Activated CD8-positive, alpha-beta memory T cell treated with anti-CD3 and anti-CD28 coated beads, Interleukin-2, amount 50 U/mL, for 4 hours (primary cell): ENCODE data around the gene ESR2.
"Not testable (repeated sequence)": the region's sequence is repeated elsewhere in the genome, so short reads cannot be mapped to it uniquely, and the experiment has no call there.

ENCODE experiments used
- DNase-seq: peaks from one replicate; pipeline ENCODE4 v3.0.0-alpha.2; 2020

Gene ESR2

GRCh38 chr14:64220056-64220455 is 74.1 kb downstream of the ESR2 start:
- no peak for DNase-seq

GRCh38 chr14:64218344-64219240 is 75.6 kb downstream of the ESR2 start:
- DNase-seq: no peak

GRCh38 chr14:64217834-64218233 is 76.3 kb downstream of the ESR2 start:
- DNase-seq: no peak

GRCh38 chr14:64217308-64217707 is 76.9 kb downstream of the ESR2 start:
- DNase-seq: no peak

- no peak for DNase-seq
Measured at GRCh38 chr14:64215978-64216377, 78.2 kb downstream of the ESR2 start.

GRCh38 chr14:64215274-64215673 is 78.9 kb downstream of the ESR2 start:
- no peak for DNase-seq

- no peak for DNase-seq
Measured at GRCh38 chr14:64213853-64214570, 80.2 kb downstream of the ESR2 start.

- no peak for DNase-seq
Measured at GRCh38 chr14:64213086-64213485, 81.1 kb downstream of the ESR2 start.

GRCh38 chr14:64212666-64213065 is 81.5 kb downstream of the ESR2 start:
- DNase-seq: no peak

GRCh38 chr14:64210912-64211311 is 83.3 kb downstream of the ESR2 start:
- DNase-seq: not testable (repeated sequence)

- DNase-seq: no peak
Measured at GRCh38 chr14:64210216-64210615, 84.0 kb downstream of the ESR2 start.

GRCh38 chr14:64209444-64210131 is 84.6 kb downstream of the ESR2 start:
- DNase-seq: no peak

- no peak for DNase-seq
Measured at GRCh38 chr14:64208981-64209380, 85.2 kb downstream of the ESR2 start.

- no peak for DNase-seq
Measured at GRCh38 chr14:64208261-64208660, 85.9 kb downstream of the ESR2 start.

- no peak for DNase-seq
Measured at GRCh38 chr14:64203366-64204006, 90.7 kb downstream of the ESR2 start.

GRCh38 chr14:64202716-64203115 is 91.5 kb downstream of the ESR2 start:
- no peak for DNase-seq

GRCh38 chr14:64201921-64202545 is 92.1 kb downstream of the ESR2 start:
- no peak for DNase-seq

GRCh38 chr14:64201296-64201695 is 92.9 kb downstream of the ESR2 start:
- no peak for DNase-seq

GRCh38 chr14:64200170-64200569 is 94.0 kb downstream of the ESR2 start:
- no peak for DNase-seq

GRCh38 chr14:64198486-64198885 is 95.7 kb downstream of the ESR2 start:
- no peak for DNase-seq

GRCh38 chr14:64197996-64198395 is 96.2 kb downstream of the ESR2 start:
- no peak for DNase-seq

GRCh38 chr14:64196814-64197411 is 97.3 kb downstream of the ESR2 start:
- DNase-seq: no peak
